ENCODE measurements around the gene AP1M2. TPM values are rescaled to one million over a fixed set of nuclear protein-coding genes. Genes with fewer than 3 reads are reported as not detected.

AP1M2 gene
- total RNA-seq, 2 donors from 2014 or later, result 4.8 TPM; not detected in 1

GRCh38 chr19:10625762-10626138 is 38.6 kb upstream of the AP1M2 start:
- H3K36me3 ChIP-seq, result peaks cover 18% of the 10 kb centered on the region
- H3K9me3 ChIP-seq, result no peaks in the 10 kb centered on the region
- no peak for DNase-seq (ENCODE audit: low spot score)
- H3K27ac ChIP-seq, result peak overlapping the region; percentile 81 to 87
- H3K4me3 ChIP-seq, result peak overlapping the region; percentile 54 to 64
- no peaks in the 10 kb centered on the region for H3K27me3 ChIP-seq
- peaks cover 0 to 29% of the 10 kb centered on the region in 2 donors for H3K4me1 ChIP-seq
- no peak for TF ChIP-seq CTCF (IDR thresholded peaks at IDR 0.05)

- Histone ChIP-seq H3K4me3 (peak within 1 kb of the TSS; percentile 54 to 64), H3K4me1 (peaks cover 0 to 29% of the 10 kb centered on the region in 2 donors), H3K36me3 (peaks cover 18% of the 10 kb centered on the region), H3K9me3 (no peaks in the 10 kb centered on the region), H3K27ac (peak within 1 kb of the TSS; percentile 81 to 87), H3K27me3 (no peaks in the 10 kb centered on the region)
- no peak for DNase-seq (ENCODE audit: low spot score)
- peak in 1 of 2 donors; percentile 22 for TF ChIP-seq CTCF (IDR thresholded peaks at IDR 0.05)
Observed at GRCh38 chr19:10625003-10625761, 38.1 kb upstream of the AP1M2 start, which contains the start of gene SLC44A2. Gene SLC44A2, plus strand, starts transcription at chr19:10625553. Its CDS starts 81 bp downstream, at chr19:10625634.

GRCh38 chr19:10624585-10624984 is 37.5 kb upstream of the AP1M2 start:
- peaks cover 0 to 29% of the 10 kb centered on the region in 2 donors for H3K4me1 ChIP-seq
- H3K4me3 ChIP-seq, result peak overlapping the region in 1 of 2 donors; percentile 64
- H3K27me3 ChIP-seq, result no peaks in the 10 kb centered on the region
- DNase-seq (ENCODE audit: low spot score), result no peak
- peaks cover 18% of the 10 kb centered on the region for H3K36me3 ChIP-seq
- no peak for TF ChIP-seq CTCF (IDR thresholded peaks at IDR 0.05)
- H3K9me3 ChIP-seq, result no peaks in the 10 kb centered on the region
- no peak overlapping the region for H3K27ac ChIP-seq

GRCh38 chr19:10621966-10622365 is 34.9 kb upstream of the AP1M2 start:
- no peak overlapping the region for H3K27ac ChIP-seq
- H3K9me3 ChIP-seq, result no peaks in the 10 kb centered on the region
- H3K36me3 ChIP-seq, result no peaks in the 10 kb centered on the region
- H3K27me3 ChIP-seq, result no peaks in the 10 kb centered on the region
- H3K4me3 ChIP-seq, result no peak overlapping the region
- peaks cover 0 to 37% of the 10 kb centered on the region in 2 donors for H3K4me1 ChIP-seq
- TF ChIP-seq CTCF (IDR thresholded peaks at IDR 0.05), result no peak
- DNase-seq (ENCODE audit: low spot score), result no peak

- Histone ChIP-seq H3K27ac (no peak overlapping the region), H3K4me3 (no peak overlapping the region), H3K9me3 (no peaks in the 10 kb centered on the region), H3K27me3 (no peaks in the 10 kb centered on the region), H3K36me3 (no peaks in the 10 kb centered on the region), H3K4me1 (peaks cover 0 to 46% of the 10 kb centered on the region in 2 donors)
- no peak for DNase-seq (ENCODE audit: low spot score)
- no peak for TF ChIP-seq CTCF (IDR thresholded peaks at IDR 0.05)
Observed at GRCh38 chr19:10620786-10621185, 33.7 kb upstream of the AP1M2 start.

All from right atrium auricular region (tissue), 2 donors.